MM.1S (cell line): ENCODE measurements around the gene PRR3.

Experiments used
- EZH2 ChIP-seq: fragments of 300-600 bp; sonication (generic); optimal IDR thresholded peaks from 2 replicates; pipeline ENCODE3; 2017; ENCODE audit warnings: low read depth, mild to moderate bottlenecking, antibody characterized with exemption, low read length, mixed read lengths
- TF ChIP-seq, protein P1 (sequence below): fragments of 300-600 bp; sonication (generic); IDR thresholded peaks from 2 replicates; pipeline ENCODE4 v1.5.1; 2016; ENCODE audit warnings: antibody characterized with exemption, low read length, mixed read lengths

DNA sequence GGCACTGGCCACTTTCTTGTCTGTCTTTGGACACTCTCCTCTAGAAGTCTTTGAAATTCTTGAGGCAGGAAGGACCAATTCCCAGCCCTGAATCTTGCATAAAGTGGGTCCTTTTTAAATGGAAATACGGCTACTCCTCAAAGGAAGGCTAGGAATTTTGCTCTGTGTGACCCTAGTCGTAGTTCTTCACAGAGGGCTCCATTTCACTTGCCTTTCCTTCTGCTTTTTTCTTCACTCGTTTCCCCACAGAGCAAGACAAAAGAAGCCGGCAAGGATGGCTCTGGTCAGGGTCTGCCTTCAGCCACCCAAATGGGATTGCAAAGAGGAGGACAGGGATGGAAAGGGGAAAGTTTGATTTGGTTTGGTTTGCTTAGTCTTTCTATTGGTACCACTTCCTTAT lies 42.0 kb upstream of the PRR3 start:
- TF ChIP-seq, protein P1, sequence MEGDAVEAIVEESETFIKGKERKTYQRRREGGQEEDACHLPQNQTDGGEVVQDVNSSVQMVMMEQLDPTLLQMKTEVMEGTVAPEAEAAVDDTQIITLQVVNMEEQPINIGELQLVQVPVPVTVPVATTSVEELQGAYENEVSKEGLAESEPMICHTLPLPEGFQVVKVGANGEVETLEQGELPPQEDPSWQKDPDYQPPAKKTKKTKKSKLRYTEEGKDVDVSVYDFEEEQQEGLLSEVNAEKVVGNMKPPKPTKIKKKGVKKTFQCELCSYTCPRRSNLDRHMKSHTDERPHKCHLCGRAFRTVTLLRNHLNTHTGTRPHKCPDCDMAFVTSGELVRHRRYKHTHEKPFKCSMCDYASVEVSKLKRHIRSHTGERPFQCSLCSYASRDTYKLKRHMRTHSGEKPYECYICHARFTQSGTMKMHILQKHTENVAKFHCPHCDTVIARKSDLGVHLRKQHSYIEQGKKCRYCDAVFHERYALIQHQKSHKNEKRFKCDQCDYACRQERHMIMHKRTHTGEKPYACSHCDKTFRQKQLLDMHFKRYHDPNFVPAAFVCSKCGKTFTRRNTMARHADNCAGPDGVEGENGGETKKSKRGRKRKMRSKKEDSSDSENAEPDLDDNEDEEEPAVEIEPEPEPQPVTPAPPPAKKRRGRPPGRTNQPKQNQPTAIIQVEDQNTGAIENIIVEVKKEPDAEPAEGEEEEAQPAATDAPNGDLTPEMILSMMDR = no peak
- no peak for TF ChIP-seq EZH2
